GF-D8 (cell line): ENCODE measurements around the gene SUN1.
A peak's percentile ranks its signal among the peaks of the same experiment; 100 is the strongest.
"Not testable (repeated sequence)": the region's sequence is repeated elsewhere in the genome, so short reads cannot be mapped to it uniquely, and the experiment has no call there.

ENCODE experiments used
- DNase-seq: peaks from one replicate; lab custom pipeline; 2025; lab: John Stamatoyannopoulos, UW

SUN1 gene

GRCh38 chr7:803796-804195 lies 28.5 kb upstream of the SUN1 start:
- not testable (repeated sequence) for DNase-seq

GRCh38 chr7:805261-805660 lies 27.0 kb upstream of the SUN1 start:
- no peak for DNase-seq

- no peak for DNase-seq
Observed at GRCh38 chr7:815284-816216, 16.7 kb upstream of the SUN1 start.

DNA sequence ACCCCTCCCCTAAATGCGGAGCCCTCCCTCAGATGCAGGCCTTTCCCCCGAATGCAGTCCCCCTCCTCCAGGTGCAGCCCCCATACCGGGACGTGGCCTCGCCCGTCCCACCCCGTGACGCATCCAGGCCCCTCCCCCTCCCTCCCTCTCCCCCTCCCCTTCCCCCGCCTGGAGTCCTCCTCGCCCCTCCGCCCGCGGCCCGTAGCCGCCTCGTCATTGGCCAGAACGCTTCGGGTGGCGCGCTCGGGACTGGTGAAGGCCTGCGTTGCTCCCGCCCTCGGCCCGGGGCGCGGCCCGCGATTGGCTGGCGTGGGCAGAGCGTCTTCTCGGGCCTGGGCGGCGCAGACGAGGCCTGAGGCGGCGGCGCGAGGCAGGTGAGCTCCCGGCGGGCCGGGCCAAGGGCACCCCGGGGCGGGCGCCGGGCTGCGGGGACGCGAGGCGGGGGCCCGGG lies 16.0 kb upstream of the SUN1 start:
- DNase-seq, result peak; percentile 89

DNA sequence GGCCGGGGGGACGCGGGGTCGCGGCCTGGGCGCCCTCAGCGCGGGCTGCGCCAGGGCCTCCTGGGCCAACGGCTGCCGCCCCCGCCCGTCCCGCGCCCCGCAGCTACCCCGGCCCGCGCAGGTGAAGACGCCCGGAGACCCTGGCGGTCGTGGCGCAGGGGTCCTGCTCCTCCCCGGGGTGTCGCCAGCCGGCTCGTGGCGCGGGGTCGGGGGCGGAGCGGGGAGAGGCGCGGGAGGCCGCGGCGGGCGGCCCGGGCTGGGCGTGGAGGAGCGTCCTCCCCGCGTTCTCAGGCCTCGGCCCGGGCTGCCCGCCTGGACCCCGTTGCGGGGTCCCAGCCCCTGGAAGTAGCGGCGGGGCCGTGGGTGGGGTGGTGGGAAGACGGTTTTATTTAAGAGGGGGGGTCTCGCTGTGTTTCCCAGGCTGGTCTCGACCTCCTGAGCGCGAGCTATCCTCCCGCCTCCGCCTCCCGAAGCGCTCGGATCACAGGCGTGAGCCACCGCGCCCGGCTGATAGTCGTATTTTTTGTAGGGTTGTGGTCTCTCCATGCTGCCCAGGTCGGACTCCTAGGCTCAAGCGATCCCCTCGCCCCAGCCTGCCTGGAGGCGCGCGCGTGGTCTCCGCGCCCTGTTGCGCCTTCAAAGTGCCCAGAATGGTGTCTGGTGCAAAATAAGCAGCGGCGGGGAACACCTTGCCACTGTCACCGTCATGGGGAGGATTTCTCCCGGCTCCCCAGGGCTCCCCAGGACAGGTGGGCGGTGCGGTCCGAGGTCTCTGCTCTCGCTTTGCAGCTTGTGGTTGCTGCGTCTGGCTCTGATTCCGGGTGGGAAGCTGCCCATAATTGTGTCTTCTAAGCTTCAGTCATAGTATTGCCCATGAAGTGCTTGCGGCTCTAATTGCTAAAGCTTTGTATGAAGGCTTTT lies 15.3 kb upstream of the SUN1 start:
- DNase-seq, result no peak

GRCh38 chr7:818031-818699 lies 14.1 kb upstream of the SUN1 start:
- DNase-seq, result no peak

- no peak for DNase-seq
Observed at GRCh38 chr7:820341-820740, 11.9 kb upstream of the SUN1 start.

DNA sequence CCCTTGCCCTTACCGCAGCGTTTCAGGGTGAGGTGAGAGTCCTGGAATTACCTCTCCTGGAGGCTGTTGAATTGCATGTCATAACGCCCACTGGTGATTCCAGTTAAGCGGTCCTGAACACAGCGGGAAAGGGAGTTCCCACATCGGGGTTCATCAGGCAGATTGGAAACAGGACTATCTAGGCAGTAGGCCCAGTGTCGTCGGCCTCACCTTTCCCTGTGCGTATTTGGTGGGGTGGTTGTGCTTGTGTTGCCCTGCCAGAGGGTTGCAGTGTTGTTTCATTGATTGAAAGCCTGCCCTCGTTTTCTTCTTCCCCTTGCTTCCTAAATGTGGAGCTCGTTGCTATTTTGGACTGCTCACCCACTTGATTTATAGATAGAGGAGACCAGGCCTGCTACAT lies 10.6 kb upstream of the SUN1 start:
- no peak for DNase-seq

- DNase-seq, result no peak
Observed at GRCh38 chr7:822692-823276, 9.5 kb upstream of the SUN1 start.

DNA sequence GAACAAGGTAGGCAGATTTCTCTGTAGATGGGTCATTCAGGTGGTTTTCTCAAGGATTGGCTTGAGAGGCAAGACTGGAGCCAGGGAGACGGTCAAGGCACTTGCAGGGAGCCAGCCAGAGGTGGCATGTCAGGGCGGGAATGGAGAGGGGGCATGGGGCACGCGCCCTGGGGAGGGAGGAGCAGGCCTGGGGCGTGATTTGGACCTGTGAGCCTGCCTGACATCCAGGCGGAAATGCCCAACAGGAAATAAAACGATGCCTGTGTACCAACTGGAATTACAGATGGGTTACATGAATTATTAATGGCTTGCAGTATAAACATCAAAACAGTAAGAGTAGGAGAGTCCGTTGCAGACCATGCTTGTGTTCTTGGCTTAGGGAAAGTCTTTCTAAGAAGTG lies 8.6 kb upstream of the SUN1 start:
- DNase-seq, result no peak

GRCh38 chr7:824081-824480 lies 8.2 kb upstream of the SUN1 start:
- DNase-seq, result no peak

- no peak for DNase-seq
Observed at GRCh38 chr7:824664-825063, 7.6 kb upstream of the SUN1 start.

GRCh38 chr7:825386-825785 lies 6.9 kb upstream of the SUN1 start:
- no peak for DNase-seq

- DNase-seq, result no peak
Observed at GRCh38 chr7:826230-826917, 5.9 kb upstream of the SUN1 start.

DNA sequence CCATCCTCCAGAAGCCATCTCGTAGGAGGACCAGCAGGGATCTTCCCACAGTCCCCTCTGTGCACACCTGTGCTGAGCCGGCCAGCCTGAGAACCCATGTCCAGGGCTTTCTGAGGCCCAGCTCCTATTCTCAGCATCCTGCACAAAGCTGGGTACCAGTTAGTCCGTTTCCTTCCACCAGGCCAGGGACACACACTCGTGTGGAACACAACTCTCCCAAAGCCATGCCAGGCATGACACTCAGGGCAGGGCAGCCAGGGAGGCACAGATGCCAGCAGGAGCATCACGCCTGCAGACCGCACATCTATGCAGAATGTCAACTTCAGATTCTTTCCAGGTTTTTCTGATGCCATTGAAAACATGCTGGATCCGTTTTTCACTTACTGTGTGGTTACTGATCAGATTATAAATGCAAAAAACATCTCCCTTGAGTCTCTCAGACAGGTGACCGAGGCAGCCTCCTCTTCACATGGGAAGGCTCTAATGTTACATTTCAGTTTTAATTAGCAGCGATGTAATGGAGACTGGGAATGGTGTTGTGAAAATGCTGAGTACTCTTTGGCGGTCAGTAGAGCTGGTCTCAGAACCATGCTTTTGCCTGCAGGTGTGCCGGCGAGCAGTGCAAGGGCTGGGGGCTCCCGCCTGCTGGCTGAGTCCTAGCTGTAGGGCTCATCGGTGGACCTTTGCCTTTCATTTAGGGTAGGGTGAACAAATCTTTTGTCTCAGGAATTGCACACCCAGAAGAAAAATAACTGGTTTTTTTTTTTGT lies 3.3 kb upstream of the SUN1 start:
- DNase-seq, result no peak

DNA sequence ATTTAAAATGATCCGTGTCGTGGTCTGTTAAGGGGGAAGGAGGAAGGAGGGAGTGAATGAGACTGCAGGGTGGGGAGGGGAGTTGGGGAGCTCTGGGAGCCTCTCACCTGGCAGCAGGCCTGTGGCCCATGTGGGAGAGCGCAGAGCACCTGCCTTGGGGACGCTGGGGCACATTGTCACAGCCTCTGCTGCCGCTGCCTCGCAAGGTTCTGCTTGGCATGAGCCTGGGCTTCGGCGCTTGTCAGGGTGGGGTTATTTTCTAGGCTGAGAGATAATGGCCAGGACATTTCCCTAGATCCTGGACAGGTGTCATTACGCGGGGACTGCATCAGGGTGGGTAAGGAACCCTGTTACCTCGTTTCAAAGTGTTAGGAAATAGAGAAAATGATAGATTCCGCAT lies 2.2 kb upstream of the SUN1 start:
- no peak for DNase-seq

DNA sequence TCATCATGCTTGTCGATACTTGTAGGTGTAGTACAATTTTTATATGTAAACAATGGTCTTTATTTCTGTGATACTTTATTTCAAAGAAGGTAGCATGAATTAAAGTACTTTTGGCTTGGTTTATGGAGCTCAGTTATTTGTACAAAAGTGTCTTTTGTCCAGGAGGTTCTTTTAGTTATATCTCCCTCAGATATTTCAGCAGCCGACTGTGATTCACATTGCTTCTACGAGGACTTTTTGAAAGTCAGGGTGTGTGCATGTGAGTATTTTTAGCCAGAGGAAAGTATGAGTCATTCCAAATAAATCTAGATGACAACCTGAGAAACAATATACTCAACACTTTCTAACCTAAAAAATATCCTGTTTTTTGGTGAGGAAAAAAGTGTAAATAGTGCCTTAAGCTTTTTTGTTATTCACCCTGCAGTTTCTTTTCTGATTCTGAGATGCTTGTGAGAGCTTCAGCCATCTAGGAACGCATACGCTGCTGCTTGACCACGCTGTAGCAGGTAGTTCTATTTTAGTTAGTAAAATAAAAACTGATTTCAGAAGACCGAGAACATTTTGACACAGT lies 595 bp upstream of the SUN1 start:
- DNase-seq, result no peak

GRCh38 chr7:832968-833424 lies 720 bp downstream of the SUN1 start:
- DNase-seq, result no peak

- DNase-seq, result no peak
Observed at GRCh38 chr7:833601-834258, 1.5 kb downstream of the SUN1 start.

DNA sequence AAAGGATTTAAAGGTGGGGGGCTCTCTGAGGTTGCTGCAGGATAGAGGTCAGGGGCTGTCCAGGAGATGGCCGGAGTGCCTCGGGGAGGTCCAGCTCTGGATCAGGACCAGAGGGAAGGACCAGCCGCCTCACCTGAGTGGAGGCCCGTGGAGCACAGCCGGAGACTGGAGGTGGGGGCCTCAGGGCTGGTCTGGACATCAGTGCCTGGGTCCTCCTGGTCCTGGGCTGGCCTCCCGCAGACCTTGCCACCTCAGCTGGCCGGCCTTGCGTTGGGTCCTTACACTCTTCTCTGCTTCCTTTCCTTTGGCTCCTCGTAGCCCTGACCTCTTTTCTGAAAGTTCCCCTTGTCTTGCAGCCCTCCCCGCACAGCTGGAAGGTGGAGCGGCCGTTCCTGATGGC lies 2.0 kb downstream of the SUN1 start:
- no peak for DNase-seq
